NCI-H187 (cell line): Measurements from ENCODE around the gene ATP6V1A.

Experiments
- DNase-seq, 2 experiments: peaks; one replicate each; lab custom pipeline; 2025; lab: John Stamatoyannopoulos, UW

ATP6V1A gene

GRCh38 chr3:113746548-113747282 lies at the start of gene ATP6V1A:
Gene ATP6V1A, plus strand, starts transcription at chr3:113747035. Its CDS starts 31,719 bp downstream, at chr3:113778754.
- DNase-seq = peak; percentile 75 to 82

- no peak for DNase-seq
Measured at GRCh38 chr3:113697500-113698090, 49.2 kb upstream of the ATP6V1A start.

GRCh38 chr3:113698213-113698742 lies 48.6 kb upstream of the ATP6V1A start:
- no peak for DNase-seq

- DNase-seq = no peak
Measured at GRCh38 chr3:113698956-113699355, 47.9 kb upstream of the ATP6V1A start.

GRCh38 chr3:113707835-113708234 lies 39.0 kb upstream of the ATP6V1A start:
- DNase-seq = no peak

- no peak for DNase-seq
Measured at GRCh38 chr3:113712129-113712528, 34.7 kb upstream of the ATP6V1A start.

GRCh38 chr3:113714702-113715101 lies 32.1 kb upstream of the ATP6V1A start:
- no peak for DNase-seq

- DNase-seq = no peak
Measured at GRCh38 chr3:113717308-113717707, 29.5 kb upstream of the ATP6V1A start.

GRCh38 chr3:113717818-113718217 lies 29.0 kb upstream of the ATP6V1A start:
- no peak for DNase-seq

GRCh38 chr3:113719294-113719693 lies 27.5 kb upstream of the ATP6V1A start:
- no peak for DNase-seq

GRCh38 chr3:113719758-113720157 lies 27.1 kb upstream of the ATP6V1A start:
- no peak for DNase-seq

- no peak for DNase-seq
Measured at GRCh38 chr3:113721636-113722035, 25.2 kb upstream of the ATP6V1A start.

- no peak for DNase-seq
Measured at GRCh38 chr3:113728661-113729060, 18.2 kb upstream of the ATP6V1A start.

GRCh38 chr3:113730550-113730949 lies 16.3 kb upstream of the ATP6V1A start:
- DNase-seq = no peak

GRCh38 chr3:113731694-113732093 lies 15.1 kb upstream of the ATP6V1A start:
- no peak for DNase-seq

- no peak for DNase-seq
Measured at GRCh38 chr3:113736548-113737089, 10.2 kb upstream of the ATP6V1A start.

- no peak for DNase-seq
Measured at GRCh38 chr3:113741086-113741485, 5.7 kb upstream of the ATP6V1A start.

GRCh38 chr3:113741620-113742019 lies 5.2 kb upstream of the ATP6V1A start:
- no peak for DNase-seq

GRCh38 chr3:113743006-113743630 lies 3.7 kb upstream of the ATP6V1A start:
- no peak for DNase-seq

- peak; percentile 18 to 45 for DNase-seq
Measured at GRCh38 chr3:113744941-113745755, 1.7 kb upstream of the ATP6V1A start.

- DNase-seq = peak; percentile 49 to 76
Measured at GRCh38 chr3:113745756-113746547, 883 bp upstream of the ATP6V1A start, which contains the start of gene NAA50. Gene NAA50, minus strand, starts transcription at chr3:113746249. Its CDS starts 300 bp downstream, at chr3:113745949.
